ENCODE data around the gene TM9SF4.

Gene TM9SF4

DNA sequence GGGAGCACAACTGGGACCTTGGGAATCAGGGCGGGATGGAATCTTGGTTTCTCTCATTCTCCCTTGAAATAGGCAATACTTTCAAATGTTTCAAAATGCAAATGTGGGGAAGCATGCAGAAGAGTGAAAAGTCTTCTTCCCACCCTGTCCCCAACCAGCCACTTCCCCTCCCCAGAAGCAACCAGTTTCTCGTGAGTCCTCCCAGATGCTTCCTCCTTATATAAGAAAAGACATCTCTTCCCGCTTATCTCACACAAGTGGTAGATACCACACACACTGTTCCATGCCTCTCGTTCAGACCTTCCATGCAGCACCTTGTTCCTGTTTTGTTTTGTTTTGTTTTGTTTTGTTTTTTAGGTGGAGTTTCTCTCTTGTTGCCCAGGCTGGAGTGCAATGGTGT lies 32.3 kb upstream of the TM9SF4 start:
- Mint-ChIP-seq H3K9me3 (no peaks in the 10 kb centered on the region), H3K36me3 (ENCODE audit: low read depth) (peaks cover 100% of the 10 kb centered on the region), H3K27me3 (no peaks in the 10 kb centered on the region), H3K4me1 (ENCODE audit: low read depth) (peaks cover 82% of the 10 kb centered on the region), H3K27ac (peak overlapping the region; percentile 59), H3K4me3 (peak overlapping the region; percentile 27)
- intact Hi-C loops (cut with micrococcal nuclease) = loop anchor here (1.0 to 5.0 kb wide), 2 partner anchors 9 to 35 kb away; no protein-coding TSS in a partner anchor

DNA sequence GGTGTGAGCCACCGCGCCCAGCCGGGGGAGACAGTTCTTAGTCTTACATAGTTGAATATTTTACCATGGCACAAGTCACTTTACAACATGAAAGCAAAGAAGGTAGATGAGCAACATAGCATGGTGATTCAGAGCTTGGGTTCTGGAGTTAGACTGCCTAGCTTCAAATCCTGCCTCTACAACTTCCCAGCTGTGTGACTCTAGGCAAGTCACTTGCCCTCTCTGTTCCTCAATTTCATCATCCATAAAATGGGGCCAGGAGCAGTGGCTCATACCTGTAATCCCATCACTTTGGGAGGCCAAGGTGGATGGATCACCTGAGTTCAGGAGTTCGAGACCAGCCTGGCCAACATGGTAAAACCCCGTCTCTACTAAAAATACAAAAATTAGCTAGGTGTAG lies 31.2 kb upstream of the TM9SF4 start:
- peak overlapping the region; percentile 72 for H3K27ac Mint-ChIP-seq
- H3K4me1 Mint-ChIP-seq (ENCODE audit: low read depth) = peaks cover 81% of the 10 kb centered on the region
- intact Hi-C loops (cut with micrococcal nuclease) = loop anchor here (5.0 kb wide), 1 partner anchor 36 kb away; no protein-coding TSS in a partner anchor
- no peak overlapping the region for H3K4me3 Mint-ChIP-seq
- H3K27me3 Mint-ChIP-seq = no peaks in the 10 kb centered on the region
- H3K9me3 Mint-ChIP-seq = no peaks in the 10 kb centered on the region
- H3K36me3 Mint-ChIP-seq (ENCODE audit: low read depth) = peaks cover 100% of the 10 kb centered on the region

DNA sequence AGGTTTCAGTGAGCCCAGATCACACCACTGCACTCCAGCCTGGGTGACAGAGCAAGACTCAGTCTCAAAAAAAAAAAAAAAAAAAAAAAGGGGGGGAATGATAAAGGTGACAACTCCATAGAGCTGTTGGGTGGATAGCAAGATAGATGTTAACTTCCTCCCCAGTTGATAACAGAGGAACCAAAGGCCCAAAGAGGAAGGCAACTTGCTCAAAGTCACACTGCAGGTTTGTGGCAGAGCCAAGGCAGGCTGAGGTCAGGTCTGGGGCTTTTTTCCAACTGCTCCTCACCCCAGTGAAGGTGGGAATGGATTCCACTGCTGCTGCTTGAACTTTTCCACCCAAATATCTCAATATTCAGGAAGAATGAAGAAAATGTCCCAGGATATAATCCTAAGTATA lies 30.7 kb upstream of the TM9SF4 start:
- Mint-ChIP-seq H3K9me3 (no peaks in the 10 kb centered on the region), H3K4me1 (ENCODE audit: low read depth) (peaks cover 82% of the 10 kb centered on the region), H3K27ac (peak overlapping the region; percentile 72), H3K36me3 (ENCODE audit: low read depth) (peaks cover 100% of the 10 kb centered on the region), H3K4me3 (no peak overlapping the region), H3K27me3 (no peaks in the 10 kb centered on the region)
- intact Hi-C loops (cut with micrococcal nuclease) = loop anchor here (5.0 kb wide), 1 partner anchor 36 kb away; no protein-coding TSS in a partner anchor

DNA sequence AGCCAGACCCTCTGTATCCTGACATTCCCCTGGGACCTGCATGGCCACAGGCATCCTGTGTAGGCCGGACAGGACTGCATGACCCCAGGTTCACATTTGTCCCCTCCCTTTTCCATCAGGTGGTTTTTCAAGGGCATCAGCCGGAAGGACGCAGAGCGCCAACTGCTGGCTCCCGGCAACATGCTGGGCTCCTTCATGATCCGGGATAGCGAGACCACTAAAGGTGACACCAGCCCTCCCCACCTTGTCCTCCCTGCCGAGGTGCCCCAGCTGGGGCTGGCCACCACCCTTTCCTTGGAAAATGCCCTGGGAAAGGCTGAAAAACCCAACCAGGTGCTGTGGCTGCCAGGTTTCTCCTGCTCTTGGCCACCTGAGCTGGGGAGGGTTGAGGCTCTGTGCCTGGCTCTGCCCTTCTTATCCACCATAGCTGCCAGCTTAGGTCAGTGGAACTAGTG lies 29.8 kb upstream of the TM9SF4 start:
- H3K27me3 Mint-ChIP-seq = no peaks in the 10 kb centered on the region
- peak overlapping the region; percentile 72 for H3K27ac Mint-ChIP-seq
- no peak overlapping the region for H3K4me3 Mint-ChIP-seq
- peaks cover 80% of the 10 kb centered on the region for H3K4me1 Mint-ChIP-seq (ENCODE audit: low read depth)
- H3K9me3 Mint-ChIP-seq = no peaks in the 10 kb centered on the region
- H3K36me3 Mint-ChIP-seq (ENCODE audit: low read depth) = peaks cover 100% of the 10 kb centered on the region
- intact Hi-C loops (cut with micrococcal nuclease) = loop anchor here (5.0 kb wide), 1 partner anchor 37 kb away; no protein-coding TSS in a partner anchor

DNA sequence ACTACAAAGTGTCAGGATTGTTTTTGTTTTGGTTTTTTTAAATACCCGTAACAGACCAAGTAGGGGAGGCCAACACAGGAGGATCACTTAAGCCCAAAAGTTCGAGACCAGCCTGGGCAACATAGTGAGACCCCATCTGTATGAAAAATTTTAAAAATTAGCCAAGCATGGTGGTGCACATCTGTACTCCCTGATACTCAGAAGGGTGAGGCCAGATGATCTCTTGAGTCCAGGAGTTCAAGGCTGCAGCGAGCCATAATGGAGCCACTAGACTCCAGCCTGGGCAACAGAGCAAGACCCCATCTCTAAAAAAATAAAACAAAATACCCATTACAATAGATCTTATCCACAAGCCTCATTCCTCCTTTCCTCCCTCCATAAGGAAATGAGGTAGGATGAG lies 28.7 kb upstream of the TM9SF4 start:
- H3K27me3 Mint-ChIP-seq = no peaks in the 10 kb centered on the region

DNA sequence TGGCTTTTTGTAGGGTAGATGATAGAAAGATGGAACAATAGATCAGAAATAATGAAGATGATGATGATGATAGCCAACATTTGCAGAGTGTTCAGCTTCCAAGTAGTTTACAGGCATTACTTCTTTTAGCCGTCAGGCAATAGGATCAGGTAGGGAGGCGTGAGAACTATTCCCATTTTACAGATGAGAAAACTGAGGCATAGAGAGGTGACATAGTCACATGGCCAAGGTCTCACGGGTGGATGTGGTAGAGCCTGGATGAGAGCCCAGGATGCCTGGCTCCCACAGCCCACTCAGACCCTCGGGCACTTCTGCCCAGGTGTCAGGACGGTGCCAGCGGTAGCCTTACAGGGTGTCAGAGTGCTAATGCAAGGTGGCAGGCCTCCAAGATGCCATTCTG lies 26.0 kb upstream of the TM9SF4 start:
- Mint-ChIP-seq H3K4me3 (no peak overlapping the region), H3K36me3 (ENCODE audit: low read depth) (peaks cover 100% of the 10 kb centered on the region), H3K27ac (peak overlapping the region; percentile 26), H3K4me1 (ENCODE audit: low read depth) (peaks cover 67% of the 10 kb centered on the region), H3K27me3 (no peaks in the 10 kb centered on the region), H3K9me3 (no peaks in the 10 kb centered on the region)
- intact Hi-C loops (cut with micrococcal nuclease) = no loop called here

More for the DNA sequence above, 28.7 kb upstream of the TM9SF4 start:
- Mint-ChIP-seq H3K4me1 (ENCODE audit: low read depth) (peaks cover 78% of the 10 kb centered on the region), H3K4me3 (no peak overlapping the region), H3K9me3 (no peaks in the 10 kb centered on the region), H3K27ac (peak overlapping the region; percentile 77), H3K36me3 (ENCODE audit: low read depth) (peaks cover 100% of the 10 kb centered on the region)
- intact Hi-C loops (cut with micrococcal nuclease) = no loop called here

DNA sequence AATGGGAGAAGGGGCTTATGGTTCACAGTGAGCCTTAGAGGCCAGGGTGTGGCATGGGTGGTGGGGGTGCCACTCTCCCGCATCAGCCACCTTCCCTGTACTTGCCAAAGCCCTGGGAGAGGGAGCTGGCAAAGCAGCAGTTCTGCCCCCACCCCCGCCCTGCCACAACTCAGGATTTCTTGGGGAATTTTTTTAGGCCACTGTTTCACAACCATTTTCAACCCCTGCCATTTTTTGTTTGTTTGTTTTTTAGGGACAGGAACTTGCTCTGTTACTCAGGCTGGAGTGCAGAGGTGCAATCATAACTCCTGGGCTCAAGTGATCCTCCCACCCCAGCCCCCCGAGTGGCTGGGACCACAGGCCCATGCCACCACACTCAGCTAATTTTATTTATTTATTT lies 22.4 kb upstream of the TM9SF4 start:
- intact Hi-C loops (cut with micrococcal nuclease) = no loop called here
- no peak overlapping the region for H3K4me3 Mint-ChIP-seq

DNA sequence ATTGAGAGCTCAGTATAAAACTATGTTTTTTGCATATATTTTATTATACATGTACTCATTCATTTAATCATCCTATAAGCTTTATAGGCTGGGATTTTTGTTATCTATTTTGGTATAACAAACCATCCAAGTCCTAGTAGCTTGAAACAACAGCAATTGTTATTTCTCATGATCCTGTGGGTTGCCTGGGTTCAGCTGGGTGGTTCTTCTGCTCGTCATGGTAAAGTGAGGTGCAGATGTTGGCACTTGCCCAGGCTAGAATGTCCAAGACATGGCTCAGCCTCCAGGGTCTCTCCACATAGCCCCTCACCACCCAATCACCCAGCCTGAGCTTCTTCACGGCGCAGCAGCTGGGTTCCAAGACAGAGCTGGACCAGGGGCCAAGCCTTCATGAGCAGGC lies 20.8 kb upstream of the TM9SF4 start:
- Mint-ChIP-seq H3K9me3 (no peaks in the 10 kb centered on the region), H3K27ac (no peak overlapping the region), H3K4me1 (ENCODE audit: low read depth) (peaks cover 50% of the 10 kb centered on the region), H3K27me3 (no peaks in the 10 kb centered on the region), H3K4me3 (no peak overlapping the region), H3K36me3 (ENCODE audit: low read depth) (peaks cover 100% of the 10 kb centered on the region)
- intact Hi-C loops (cut with micrococcal nuclease) = no loop called here

More for the DNA sequence above, 22.4 kb upstream of the TM9SF4 start:
- Mint-ChIP-seq H3K4me1 (ENCODE audit: low read depth) (peaks cover 62% of the 10 kb centered on the region), H3K36me3 (ENCODE audit: low read depth) (peaks cover 100% of the 10 kb centered on the region), H3K9me3 (no peaks in the 10 kb centered on the region), H3K27me3 (no peaks in the 10 kb centered on the region), H3K27ac (peak overlapping the region; percentile 15)

DNA sequence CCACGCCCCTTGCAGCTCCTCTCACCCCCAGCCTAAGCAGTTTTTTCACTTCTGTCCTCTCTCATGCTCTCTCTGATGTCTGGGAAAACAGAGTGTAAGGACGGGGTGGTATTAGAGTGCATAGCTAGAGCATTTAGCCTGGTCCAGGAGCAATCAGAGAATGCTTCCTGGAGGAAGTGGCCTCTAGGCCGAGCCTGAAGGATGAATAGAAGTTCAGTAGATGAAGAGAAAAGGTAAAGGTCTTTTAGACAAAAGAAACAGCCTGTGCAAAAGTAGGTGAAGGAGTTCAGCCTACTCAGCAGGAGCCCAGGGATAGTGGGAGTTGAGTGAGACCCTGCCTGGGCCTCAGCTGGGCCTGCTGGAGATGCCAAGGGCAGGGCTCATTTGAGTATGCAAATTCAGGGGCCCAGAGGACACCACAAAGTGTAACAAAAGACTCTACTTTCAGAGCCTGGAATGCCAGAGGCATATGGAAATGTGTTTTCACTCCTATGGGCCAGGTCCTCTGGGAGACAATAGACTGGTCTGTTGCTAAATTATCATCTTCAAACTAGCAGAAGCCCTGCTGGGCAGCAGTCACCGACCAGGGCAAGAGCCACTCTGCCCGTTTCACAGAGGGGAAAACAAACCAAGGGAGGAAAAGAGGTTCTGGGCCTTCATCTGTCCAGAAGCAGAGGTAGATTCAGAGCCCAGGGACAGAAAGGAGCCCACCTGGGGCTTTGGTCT lies 19.7 kb upstream of the TM9SF4 start:
- Mint-ChIP-seq H3K36me3 (ENCODE audit: low read depth) (peaks cover 100% of the 10 kb centered on the region), H3K27ac (peak overlapping the region; percentile 71), H3K4me3 (no peak overlapping the region)

DNA sequence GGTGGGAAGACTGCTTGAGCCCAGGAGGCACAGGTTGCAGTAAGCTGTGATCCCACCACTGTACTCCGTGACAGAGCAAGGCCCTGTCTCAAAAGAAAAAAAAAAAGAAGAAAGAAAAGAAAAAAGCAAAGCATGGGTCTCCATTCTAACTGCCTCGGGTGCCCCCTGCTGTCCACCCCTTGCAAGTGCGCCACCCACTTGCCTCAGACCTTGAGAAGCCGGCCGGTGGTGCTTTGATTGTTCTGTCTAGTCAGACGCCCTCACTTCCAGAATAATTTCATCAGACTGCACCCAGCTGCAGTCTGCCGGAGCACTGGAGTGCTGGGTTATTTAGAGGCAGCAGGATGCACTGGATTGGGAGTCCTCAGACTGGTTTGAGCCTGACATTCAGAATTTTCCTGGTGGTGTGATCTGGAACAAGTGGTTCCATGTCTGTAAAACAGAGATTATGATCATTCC lies 17.6 kb upstream of the TM9SF4 start:
- Mint-ChIP-seq H3K27me3 (no peaks in the 10 kb centered on the region), H3K4me1 (ENCODE audit: low read depth) (peaks cover 23% of the 10 kb centered on the region), H3K9me3 (no peaks in the 10 kb centered on the region), H3K36me3 (ENCODE audit: low read depth) (peaks cover 100% of the 10 kb centered on the region), H3K4me3 (no peak overlapping the region), H3K27ac (no peak overlapping the region)
- intact Hi-C loops (cut with micrococcal nuclease) = loop anchor here (1.0 to 5.0 kb wide), 3 partner anchors 57 to 240 kb away; no protein-coding TSS in a partner anchor

More for the DNA sequence above, 19.7 kb upstream of the TM9SF4 start:
- H3K27me3 Mint-ChIP-seq = no peaks in the 10 kb centered on the region
- H3K4me1 Mint-ChIP-seq (ENCODE audit: low read depth) = peaks cover 42% of the 10 kb centered on the region
- no peaks in the 10 kb centered on the region for H3K9me3 Mint-ChIP-seq
- intact Hi-C loops (cut with micrococcal nuclease) = loop anchor here (5.0 kb wide), 1 partner anchor 237 kb away; no protein-coding TSS in a partner anchor

DNA sequence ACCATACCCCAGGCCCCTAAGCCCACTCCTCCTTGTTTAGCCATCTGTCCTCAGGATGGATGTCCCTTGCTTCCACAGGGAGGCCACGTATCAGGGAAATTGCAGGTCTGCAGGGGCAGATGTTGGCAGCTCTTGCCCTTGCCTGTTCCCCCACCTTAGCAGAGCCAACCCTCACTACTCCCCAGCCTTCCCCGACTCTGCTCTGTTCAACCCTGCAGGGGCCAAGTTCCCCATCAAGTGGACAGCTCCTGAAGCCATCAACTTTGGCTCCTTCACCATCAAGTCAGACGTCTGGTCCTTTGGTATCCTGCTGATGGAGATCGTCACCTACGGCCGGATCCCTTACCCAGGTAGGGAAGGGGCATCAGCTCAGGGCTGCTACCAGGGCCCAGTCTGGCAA lies 10.7 kb upstream of the TM9SF4 start:
- intact Hi-C loops (cut with micrococcal nuclease) = no loop called here
- Mint-ChIP-seq H3K4me3 (no peak overlapping the region), H3K9me3 (no peaks in the 10 kb centered on the region), H3K4me1 (ENCODE audit: low read depth) (peaks cover 5% of the 10 kb centered on the region), H3K27ac (no peak overlapping the region), H3K27me3 (no peaks in the 10 kb centered on the region), H3K36me3 (ENCODE audit: low read depth) (peaks cover 100% of the 10 kb centered on the region)

DNA sequence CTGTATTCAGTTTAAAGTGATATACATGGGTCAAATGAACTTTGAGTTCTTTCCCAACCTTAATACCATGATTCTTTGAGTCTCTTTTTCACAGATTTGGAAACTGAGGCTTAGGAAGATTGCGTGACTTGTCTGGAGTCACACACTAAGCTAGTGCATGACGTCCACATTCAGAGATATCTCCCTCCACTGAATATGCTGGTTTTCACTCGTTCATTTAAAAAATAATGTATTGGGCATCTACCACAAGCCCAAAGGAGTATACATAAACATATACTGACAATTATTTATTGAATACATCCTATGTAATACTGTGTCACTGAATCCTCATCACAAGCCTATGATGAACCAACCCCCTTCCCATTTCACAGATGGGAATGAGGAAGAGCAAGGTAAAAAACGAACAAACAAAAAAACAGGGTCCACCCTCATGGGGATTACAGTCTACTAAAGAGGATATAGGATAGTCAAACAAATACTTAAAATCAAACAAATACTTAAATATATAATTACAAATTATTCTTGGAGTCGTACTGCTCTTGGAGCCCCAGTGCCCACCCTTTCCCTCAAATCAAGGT lies 611 bp upstream of the TM9SF4 start:
- intact Hi-C loops (cut with micrococcal nuclease) = loop anchor here (1.0 to 10.0 kb wide), 2 partner anchors 98 to 546 kb away; partner anchors contain the start of genes PLAGL2 and POFUT1
- H3K27ac Mint-ChIP-seq = peak overlapping the region; percentile 93
- peaks cover 40% of the 10 kb centered on the region for H3K4me1 Mint-ChIP-seq (ENCODE audit: low read depth)
- peaks cover 17% of the 10 kb centered on the region for H3K36me3 Mint-ChIP-seq (ENCODE audit: low read depth)
- no peak overlapping the region for H3K4me3 Mint-ChIP-seq
- no peaks in the 10 kb centered on the region for H3K9me3 Mint-ChIP-seq
- H3K27me3 Mint-ChIP-seq = no peaks in the 10 kb centered on the region

DNA sequence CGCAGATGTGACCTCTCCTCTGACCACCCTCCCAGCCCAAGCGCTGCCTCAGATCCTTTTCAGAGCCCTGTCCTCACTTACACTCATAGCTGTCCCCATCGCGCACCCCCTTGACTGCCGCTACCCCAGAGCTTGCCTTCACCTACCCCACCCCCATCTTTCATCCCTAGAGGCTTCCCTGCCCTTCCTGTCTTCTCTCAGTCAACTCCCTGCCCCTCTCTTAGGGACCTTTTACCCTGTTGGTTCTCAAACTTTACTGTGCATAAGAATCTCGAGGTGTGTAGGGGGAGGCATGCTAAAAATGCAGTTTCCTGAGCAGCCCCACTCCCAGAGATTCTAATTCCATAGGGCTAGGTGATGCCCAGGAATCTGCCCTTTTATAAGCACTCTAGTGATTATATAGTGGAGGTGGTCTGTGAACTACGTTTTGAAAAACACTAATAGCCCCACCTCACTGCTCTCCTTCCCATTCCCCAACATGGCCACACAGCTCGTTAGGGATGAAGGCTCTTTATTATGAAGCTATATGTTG lies 725 bp downstream of the TM9SF4 start:
- peak overlapping the region; percentile 97 for H3K4me3 Mint-ChIP-seq
- intact Hi-C loops (cut with micrococcal nuclease) = no loop called here
- H3K9me3 Mint-ChIP-seq = no peaks in the 10 kb centered on the region
- no peaks in the 10 kb centered on the region for H3K27me3 Mint-ChIP-seq
- peaks cover 54% of the 10 kb centered on the region for H3K4me1 Mint-ChIP-seq (ENCODE audit: low read depth)
- peak overlapping the region; percentile 93 for H3K27ac Mint-ChIP-seq
- H3K36me3 Mint-ChIP-seq (ENCODE audit: low read depth) = peaks cover 22% of the 10 kb centered on the region

DNA sequence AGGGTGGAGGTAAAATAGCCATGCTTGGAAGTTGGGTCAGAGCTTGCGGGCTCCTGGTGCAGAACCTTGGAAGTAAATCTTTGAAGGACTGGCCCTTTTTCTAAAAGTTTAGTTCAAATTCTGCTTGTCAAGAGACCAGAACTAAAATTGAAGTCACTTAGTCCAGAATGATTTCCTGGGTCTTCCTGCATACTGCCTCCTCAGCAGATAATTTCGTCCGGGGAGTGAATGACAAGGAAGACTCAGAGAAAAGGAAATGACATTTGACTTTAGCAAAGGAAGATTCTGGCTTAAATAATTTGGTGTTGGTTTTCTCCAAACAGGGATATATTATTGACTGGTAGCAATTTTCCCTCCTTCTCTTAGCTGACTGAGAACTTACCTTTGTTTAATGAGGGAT lies 1.2 kb downstream of the TM9SF4 start:
- no peaks in the 10 kb centered on the region for H3K27me3 Mint-ChIP-seq
- H3K27ac Mint-ChIP-seq = peak overlapping the region; percentile 93
- H3K4me1 Mint-ChIP-seq (ENCODE audit: low read depth) = peaks cover 58% of the 10 kb centered on the region
- H3K9me3 Mint-ChIP-seq = no peaks in the 10 kb centered on the region
- peak overlapping the region; percentile 97 for H3K4me3 Mint-ChIP-seq
- intact Hi-C loops (cut with micrococcal nuclease) = no loop called here
- peaks cover 27% of the 10 kb centered on the region for H3K36me3 Mint-ChIP-seq (ENCODE audit: low read depth)
